HepG2 (cell line): ENCODE measurements around the gene LUC7L. TPM values are rescaled to one million over a fixed set of nuclear protein-coding genes. Genes with fewer than 3 reads are reported as not detected.

Source experiments
- ATM ChIP-seq: fragments of 450-650 bp; IDR thresholded peaks from 2 replicates; pipeline ENCODE4 v1.7.1; 2017; ENCODE audit warnings: mild to moderate bottlenecking, borderline replicate concordance
- BCL3 ChIP-seq: sonication (generic); formaldehyde crosslinking; IDR thresholded peaks from 2 replicates; pipeline ENCODE4 v1.5.1; 2020; ENCODE audit warnings: mild to moderate bottlenecking, missing genetic modification reagents, moderate library complexity
- CEBPG ChIP-seq: IDR thresholded peaks from 2 replicates; pipeline ENCODE4 v1.6.1; 2016
- FOXP1 ChIP-seq, 2 experiments: fragments of 450-650 bp in 1 of 2; IDR thresholded peaks; 2 replicates each; pipeline ENCODE4 v1.6.1; 2017 to 2018; ENCODE audit warnings: antibody characterized with exemption in 1 of 2
- GFI1 ChIP-seq: sonication (generic); formaldehyde crosslinking; IDR thresholded peaks from 2 replicates; pipeline ENCODE4 v1.5.0; 2020; ENCODE audit warnings: missing genetic modification reagents, mild to moderate bottlenecking, borderline replicate concordance
- KLF16 ChIP-seq, 2 experiments: sonication (generic) in 1 of 2; formaldehyde crosslinking in 1 of 2; IDR thresholded peaks; 2 replicates each; pipeline versions ENCODE4 v1.6.1 to v1.8.0; 2016 to 2023; ENCODE audit warnings: missing genetic modification reagents in 2 of 2, missing compliant biosample characterization in 1 of 2
- PAWR ChIP-seq: sonication (generic); formaldehyde crosslinking; IDR thresholded peaks from 2 replicates; pipeline ENCODE4 v1.4.0; 2020; ENCODE audit warnings: missing genetic modification reagents, mild to moderate bottlenecking, borderline replicate concordance
- PITX1 ChIP-seq: sonication (generic); formaldehyde crosslinking; IDR thresholded peaks from 2 replicates; pipeline ENCODE4 v1.5.1; 2020; ENCODE audit warnings: mild to moderate bottlenecking, missing genetic modification reagents
- ZBTB49 ChIP-seq: sonication (generic); formaldehyde crosslinking; IDR thresholded peaks from 2 replicates; pipeline ENCODE4 v1.4.0; 2020; ENCODE audit warnings: missing genetic modification reagents, borderline replicate concordance
- ZNF317 ChIP-seq: sonication (generic); formaldehyde crosslinking; IDR thresholded peaks from 2 replicates; pipeline ENCODE4 v1.5.0; 2020; ENCODE audit warnings: mild to moderate bottlenecking, missing genetic modification reagents
- ZNF383 ChIP-seq: sonication (generic); formaldehyde crosslinking; IDR thresholded peaks from 2 replicates; pipeline ENCODE4 v1.4.0; 2020; ENCODE audit warnings: missing genetic modification reagents, mild to moderate bottlenecking, borderline replicate concordance
- ZNF614 ChIP-seq: IDR thresholded peaks from 2 replicates; pipeline ENCODE4 v1.6.1; 2018; ENCODE audit warnings: missing biosample characterization, missing genetic modification reagents, inconsistent platforms, borderline replicate concordance
- ZNF83 ChIP-seq: sonication (generic); formaldehyde crosslinking; IDR thresholded peaks from 2 replicates; pipeline ENCODE4 v1.4.0; 2020; ENCODE audit warnings: missing genetic modification reagents, mild to moderate bottlenecking, borderline replicate concordance
- polyA plus RNA-seq, 8 experiments: library from polyadenylated mRNA; depleted of rRNA in 3 of 8; stranded (reverse) in 7 of 8; unstranded in 1 of 8; fragments of >200 nt; fragmentation: Illumina TruSeq in 4 of 8; extraction: Trizol in 4 of 8; gene quantifications; 2 replicates each; pipeline versions ENCODE4 v1.2.1 to v1.2.3, GENCODE V29; 2011 to 2016; ENCODE audit warnings: low read depth in 4 of 8, missing spikeins in 1 of 8, mixed read lengths in 1 of 8; ENCODE audit not compliant: insufficient read depth in 1 of 8
- total RNA-seq, 5 experiments: library from RNA; depleted of rRNA; stranded (reverse); fragments of >200 nt; fragmentation: Illumina TruSeq; extraction: Trizol; gene quantifications; 2 replicates each; pipeline ENCODE4 v1.2.3, GENCODE V29; 2016; ENCODE audit warnings: low read depth in 1 of 5
- TF ChIP-seq, protein P1 (sequence below), 2 experiments: fragments of 450-650 bp in 1 of 2; sonication (generic) in 1 of 2; formaldehyde crosslinking in 1 of 2; IDR thresholded peaks; 2 replicates each; pipeline versions ENCODE4 v1.6.1 to v1.8.0; 2016 to 2022; ENCODE audit warnings: antibody characterized with exemption in 1 of 2, mild to moderate bottlenecking in 1 of 2, missing genetic modification reagents in 1 of 2
- TF ChIP-seq, protein P2 (sequence below): IDR thresholded peaks from 2 replicates; pipeline ENCODE4 v1.6.1; 2016; ENCODE audit warnings: low read depth, control low read depth

Gene LUC7L
- total and polyA plus RNA-seq, 2 of the 13 experiments (the other 11 are each of a cell fraction or from before 2014, with no cell fraction given), result 48.7 to 56.9 TPM

DNA sequence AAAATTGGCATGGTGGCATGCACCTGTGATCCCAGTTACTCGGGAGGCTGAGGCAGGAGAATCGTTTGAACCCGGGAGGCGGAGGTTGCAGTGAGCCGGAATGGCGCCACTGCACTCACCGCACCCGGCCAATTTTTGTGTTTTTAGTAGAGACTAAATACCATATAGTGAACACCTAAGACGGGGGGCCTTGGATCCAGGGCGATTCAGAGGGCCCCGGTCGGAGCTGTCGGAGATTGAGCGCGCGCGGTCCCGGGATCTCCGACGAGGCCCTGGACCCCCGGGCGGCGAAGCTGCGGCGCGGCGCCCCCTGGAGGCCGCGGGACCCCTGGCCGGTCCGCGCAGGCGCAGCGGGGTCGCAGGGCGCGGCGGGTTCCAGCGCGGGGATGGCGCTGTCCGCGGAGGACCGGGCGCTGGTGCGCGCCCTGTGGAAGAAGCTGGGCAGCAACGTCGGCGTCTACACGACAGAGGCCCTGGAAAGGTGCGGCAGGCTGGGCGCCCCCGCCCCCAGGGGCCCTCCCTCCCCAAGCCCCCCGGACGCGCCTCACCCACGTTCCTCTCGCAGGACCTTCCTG lies 49.1 kb downstream of the LUC7L start, which contains the start of gene HBQ1 (continued):
- TF ChIP-seq, protein P1, sequence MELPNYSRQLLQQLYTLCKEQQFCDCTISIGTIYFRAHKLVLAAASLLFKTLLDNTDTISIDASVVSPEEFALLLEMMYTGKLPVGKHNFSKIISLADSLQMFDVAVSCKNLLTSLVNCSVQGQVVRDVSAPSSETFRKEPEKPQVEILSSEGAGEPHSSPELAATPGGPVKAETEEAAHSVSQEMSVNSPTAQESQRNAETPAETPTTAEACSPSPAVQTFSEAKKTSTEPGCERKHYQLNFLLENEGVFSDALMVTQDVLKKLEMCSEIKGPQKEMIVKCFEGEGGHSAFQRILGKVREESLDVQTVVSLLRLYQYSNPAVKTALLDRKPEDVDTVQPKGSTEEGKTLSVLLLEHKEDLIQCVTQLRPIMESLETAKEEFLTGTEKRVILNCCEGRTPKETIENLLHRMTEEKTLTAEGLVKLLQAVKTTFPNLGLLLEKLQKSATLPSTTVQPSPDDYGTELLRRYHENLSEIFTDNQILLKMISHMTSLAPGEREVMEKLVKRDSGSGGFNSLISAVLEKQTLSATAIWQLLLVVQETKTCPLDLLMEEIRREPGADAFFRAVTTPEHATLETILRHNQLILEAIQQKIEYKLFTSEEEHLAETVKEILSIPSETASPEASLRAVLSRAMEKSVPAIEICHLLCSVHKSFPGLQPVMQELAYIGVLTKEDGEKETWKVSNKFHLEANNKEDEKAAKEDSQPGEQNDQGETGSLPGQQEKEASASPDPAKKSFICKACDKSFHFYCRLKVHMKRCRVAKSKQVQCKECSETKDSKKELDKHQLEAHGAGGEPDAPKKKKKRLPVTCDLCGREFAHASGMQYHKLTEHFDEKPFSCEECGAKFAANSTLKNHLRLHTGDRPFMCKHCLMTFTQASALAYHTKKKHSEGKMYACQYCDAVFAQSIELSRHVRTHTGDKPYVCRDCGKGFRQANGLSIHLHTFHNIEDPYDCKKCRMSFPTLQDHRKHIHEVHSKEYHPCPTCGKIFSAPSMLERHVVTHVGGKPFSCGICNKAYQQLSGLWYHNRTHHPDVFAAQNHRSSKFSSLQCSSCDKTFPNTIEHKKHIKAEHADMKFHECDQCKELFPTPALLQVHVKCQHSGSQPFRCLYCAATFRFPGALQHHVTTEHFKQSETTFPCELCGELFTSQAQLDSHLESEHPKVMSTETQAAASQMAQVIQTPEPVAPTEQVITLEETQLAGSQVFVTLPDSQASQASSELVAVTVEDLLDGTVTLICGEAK (IDR thresholded peaks at IDR 0.05), result no peak
- TF ChIP-seq, protein P1 (CRISPR knock-in tag; IDR thresholded peaks at IDR 0.05), result no peak
- TF ChIP-seq ZNF83 (CRISPR knock-in tag) (no peak), ZNF317 (no peak), ZNF614 (CRISPR knock-in tag) (no peak), ATM (no peak), FOXP1 (IDR thresholded peaks at IDR 0.05) (no peak), FOXP1 (CRISPR knock-in tag; IDR thresholded peaks at IDR 0.05) (no peak), GFI1 (CRISPR knock-in tag) (no peak), ZNF383 (CRISPR knock-in tag) (no peak), PAWR (no peak), ZBTB49 (CRISPR knock-in tag) (no peak), PITX1 (CRISPR knock-in tag) (no peak), CEBPG (CRISPR knock-in tag) (no peak), KLF16 (CRISPR knock-in tag; IDR thresholded peaks at IDR 0.05) (no peak), BCL3 (CRISPR knock-in tag) (no peak)
- TF ChIP-seq, protein P2, sequence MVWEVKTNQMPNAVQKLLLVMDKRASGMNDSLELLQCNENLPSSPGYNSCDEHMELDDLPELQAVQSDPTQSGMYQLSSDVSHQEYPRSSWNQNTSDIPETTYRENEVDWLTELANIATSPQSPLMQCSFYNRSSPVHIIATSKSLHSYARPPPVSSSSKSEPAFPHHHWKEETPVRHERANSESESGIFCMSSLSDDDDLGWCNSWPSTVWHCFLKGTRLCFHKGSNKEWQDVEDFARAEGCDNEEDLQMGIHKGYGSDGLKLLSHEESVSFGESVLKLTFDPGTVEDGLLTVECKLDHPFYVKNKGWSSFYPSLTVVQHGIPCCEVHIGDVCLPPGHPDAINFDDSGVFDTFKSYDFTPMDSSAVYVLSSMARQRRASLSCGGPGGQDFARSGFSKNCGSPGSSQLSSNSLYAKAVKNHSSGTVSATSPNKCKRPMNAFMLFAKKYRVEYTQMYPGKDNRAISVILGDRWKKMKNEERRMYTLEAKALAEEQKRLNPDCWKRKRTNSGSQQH (CRISPR knock-in tag), result peak; percentile 45; the same call in 1 of the 2 replicates
